Measurements from ENCODE around the gene ADGRG2. TPM values are rescaled to one million over a fixed set of nuclear protein-coding genes. Genes with fewer than 3 reads are reported as not detected.

The ADGRG2 gene
- total and polyA plus RNA-seq, 8 donors: 0.30 to 2.6 (median 0.69) TPM

GRCh38 chrX:19091596-19091995 lies 30.7 kb downstream of the ADGRG2 start:
- H3K27ac ChIP-seq: no peak overlapping the region
- no peaks in the 10 kb centered on the region for H3K36me3 ChIP-seq
- no peak for TF ChIP-seq CTCF (IDR thresholded peaks at IDR 0.05)
- intact Hi-C loops (cut with DNase I): no loop called here
- H3K9me3 ChIP-seq: no peaks in the 10 kb centered on the region
- FAIRE-seq (no peak), ATAC-seq (no peak), DNase-seq (no peak)
- no peak overlapping the region for H3K4me3 ChIP-seq
- 82 to 87% methylated on average over 6 of the region's 6 CpGs for WGBS, 2 donors
- H3K27me3 ChIP-seq: no peaks in the 10 kb centered on the region
- no peaks in the 10 kb centered on the region for H3K4me1 ChIP-seq

GRCh38 chrX:19089555-19090040 lies 32.7 kb downstream of the ADGRG2 start:
- no peak for TF ChIP-seq CTCF (IDR thresholded peaks at IDR 0.05)
- WGBS, 2 donors: 72 to 89% methylated on average over 2 of the region's 2 CpGs
- ATAC-seq: no peak
- FAIRE-seq: no peak
- no peaks in the 10 kb centered on the region for H3K27me3 ChIP-seq
- no peaks in the 10 kb centered on the region for H3K36me3 ChIP-seq
- DNase-seq: no peak
- intact Hi-C loops (cut with DNase I): no loop called here
- no peaks in the 10 kb centered on the region for H3K9me3 ChIP-seq
- no peaks in the 10 kb centered on the region for H3K4me1 ChIP-seq
- H3K27ac ChIP-seq: no peak overlapping the region
- H3K4me3 ChIP-seq: no peak overlapping the region

- intact Hi-C loops (cut with DNase I): no loop called here
- FAIRE-seq: no peak
- WGBS, 2 donors: 62 to 65% methylated on average over 8 of the region's 8 CpGs
- H3K4me1 ChIP-seq: no peaks in the 10 kb centered on the region
- no peaks in the 10 kb centered on the region for H3K9me3 ChIP-seq
- no peak overlapping the region for H3K27ac ChIP-seq
- no peak for DNase-seq
- TF ChIP-seq CTCF (IDR thresholded peaks at IDR 0.05): no peak
- peak in 3 of 4 donors; percentile 35 to 51 (median 46) for ATAC-seq
- H3K4me3 ChIP-seq: no peak overlapping the region
- no peaks in the 10 kb centered on the region for H3K36me3 ChIP-seq
- no peaks in the 10 kb centered on the region for H3K27me3 ChIP-seq
Measured at GRCh38 chrX:19086102-19086772, 36.0 kb downstream of the ADGRG2 start.

GRCh38 chrX:19085666-19086065 lies 36.6 kb downstream of the ADGRG2 start:
- intact Hi-C loops (cut with DNase I): no loop called here
- TF ChIP-seq CTCF (IDR thresholded peaks at IDR 0.05): no peak
- no peaks in the 10 kb centered on the region for H3K27me3 ChIP-seq
- no peaks in the 10 kb centered on the region for H3K4me1 ChIP-seq
- H3K36me3 ChIP-seq: no peaks in the 10 kb centered on the region
- WGBS, 2 donors: 87 to 94% methylated on average over 3 of the region's 3 CpGs
- DNase-seq: no peak
- no peak for FAIRE-seq
- ATAC-seq: no peak
- H3K9me3 ChIP-seq: no peaks in the 10 kb centered on the region
- H3K4me3 ChIP-seq: no peak overlapping the region
- H3K27ac ChIP-seq: no peak overlapping the region

- Histone ChIP-seq H3K9me3 (no peaks in the 10 kb centered on the region), H3K4me3 (no peak overlapping the region), H3K27ac (no peak overlapping the region), H3K4me1 (no peaks in the 10 kb centered on the region), H3K27me3 (no peaks in the 10 kb centered on the region), H3K36me3 (no peaks in the 10 kb centered on the region)
- no peak for TF ChIP-seq CTCF (IDR thresholded peaks at IDR 0.05)
- ATAC-seq (no peak), DNase-seq (no peak), FAIRE-seq (no peak)
- intact Hi-C loops (cut with DNase I): no loop called here
Measured at GRCh38 chrX:19075754-19076153, 46.5 kb downstream of the ADGRG2 start.
